Measurements from ENCODE around the gene ERCC6L2. TPM values are rescaled to one million over a fixed set of nuclear protein-coding genes. Genes with fewer than 3 reads are reported as not detected.

Gene ERCC6L2
- total RNA-seq, 1 experiment from 2014 or later: 43.0 TPM

DNA sequence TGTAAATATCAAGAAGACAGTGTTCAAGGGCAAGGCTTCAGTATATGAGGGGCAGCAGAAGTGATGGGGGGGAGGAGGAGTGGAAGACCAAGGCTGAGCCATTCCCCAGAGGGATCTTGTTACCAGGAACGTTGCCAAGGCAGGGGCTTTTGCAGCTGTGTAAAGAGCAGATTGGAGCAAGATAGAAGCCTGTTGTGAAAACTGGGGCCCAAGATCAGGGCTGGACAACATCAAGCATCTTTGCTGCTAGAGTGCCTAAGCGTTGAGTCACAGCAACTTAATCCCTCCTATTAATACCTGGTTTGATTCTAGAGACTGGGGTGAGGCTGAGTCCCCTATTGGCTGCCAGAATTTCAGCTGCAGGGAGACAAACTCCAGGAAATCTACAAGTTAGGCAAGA is 18.4 kb upstream of the ERCC6L2 start (continued):
- no peak for TF ChIP-seq AFF4 (CRISPR knock-in tag; IDR thresholded peaks at IDR 0.05; ENCODE audit: borderline replicate concordance)

GRCh38 chr9:95857896-95858295 is 17.6 kb upstream of the ERCC6L2 start:
- H3K9me3 Mint-ChIP-seq: peaks cover 13% of the 10 kb centered on the region
- POLR2A ChIA-PET: no interaction called here
- H3K27me3 Mint-ChIP-seq (ENCODE audit: low read depth): no peaks in the 10 kb centered on the region
- H3K36me3 Mint-ChIP-seq: peaks cover 6% of the 10 kb centered on the region
- H3K4me1 Mint-ChIP-seq: peaks cover 16% of the 10 kb centered on the region
- TF ChIP-seq ZNF416 (CRISPR knock-in tag; IDR thresholded peaks at IDR 0.05) (no peak), FOXK1 (CRISPR knock-in tag; IDR thresholded peaks at IDR 0.05) (no peak), ZBTB21 (CRISPR knock-in tag; IDR thresholded peaks at IDR 0.05; ENCODE audit: borderline replicate concordance) (no peak), EMX1 (CRISPR knock-in tag; IDR thresholded peaks at IDR 0.05) (no peak), TCF7 (CRISPR knock-in tag; IDR thresholded peaks at IDR 0.05; ENCODE audit: low read depth) (no peak), AFF4 (CRISPR knock-in tag; IDR thresholded peaks at IDR 0.05; ENCODE audit: borderline replicate concordance) (no peak), USF2 (CRISPR knock-in tag; IDR thresholded peaks at IDR 0.05) (no peak), NFATC4 (CRISPR knock-in tag; IDR thresholded peaks at IDR 0.05) (no peak), MXD4 (CRISPR knock-in tag; IDR thresholded peaks at IDR 0.05; ENCODE audit: borderline replicate concordance) (no peak), SP1 (CRISPR knock-in tag; conservative IDR thresholded peaks at IDR 0.05) (no peak), GRHL2 (CRISPR knock-in tag; IDR thresholded peaks at IDR 0.05; ENCODE audit: insufficient replicate concordance, severe bottlenecking) (no peak), SMAD4 (CRISPR knock-in tag; IDR thresholded peaks at IDR 0.05) (no peak), ERG (CRISPR knock-in tag; IDR thresholded peaks at IDR 0.05) (no peak), HMGA2 (CRISPR knock-in tag; IDR thresholded peaks at IDR 0.05) (no peak), ZNF532 (CRISPR knock-in tag; IDR thresholded peaks at IDR 0.05; ENCODE audit: borderline replicate concordance) (no peak)
- TF ChIP-seq, protein P1, sequence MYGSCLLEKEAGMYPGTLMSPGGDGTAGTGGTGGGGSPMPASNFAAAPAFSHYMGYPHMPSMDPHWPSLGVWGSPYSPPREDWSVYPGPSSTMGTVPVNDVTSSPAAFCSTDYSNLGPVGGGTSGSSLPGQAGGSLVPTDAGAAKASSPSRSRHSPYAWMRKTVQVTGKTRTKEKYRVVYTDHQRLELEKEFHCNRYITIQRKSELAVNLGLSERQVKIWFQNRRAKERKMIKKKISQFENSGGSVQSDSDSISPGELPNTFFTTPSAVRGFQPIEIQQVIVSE (CRISPR knock-in tag; IDR thresholded peaks at IDR 0.05; ENCODE audit: borderline replicate concordance): no peak
- TF ChIP-seq, protein P2, sequence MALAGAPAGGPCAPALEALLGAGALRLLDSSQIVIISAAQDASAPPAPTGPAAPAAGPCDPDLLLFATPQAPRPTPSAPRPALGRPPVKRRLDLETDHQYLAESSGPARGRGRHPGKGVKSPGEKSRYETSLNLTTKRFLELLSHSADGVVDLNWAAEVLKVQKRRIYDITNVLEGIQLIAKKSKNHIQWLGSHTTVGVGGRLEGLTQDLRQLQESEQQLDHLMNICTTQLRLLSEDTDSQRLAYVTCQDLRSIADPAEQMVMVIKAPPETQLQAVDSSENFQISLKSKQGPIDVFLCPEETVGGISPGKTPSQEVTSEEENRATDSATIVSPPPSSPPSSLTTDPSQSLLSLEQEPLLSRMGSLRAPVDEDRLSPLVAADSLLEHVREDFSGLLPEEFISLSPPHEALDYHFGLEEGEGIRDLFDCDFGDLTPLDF (CRISPR knock-in tag; IDR thresholded peaks at IDR 0.05): no peak
- CTCF ChIA-PET: interaction anchor here (0.5 kb wide), 1 partner anchor 360 kb away, joined by 4 read pairs; no protein-coding TSS in a partner anchor
- H3K27ac Mint-ChIP-seq: no peak overlapping the region
- DNase-seq (ENCODE audit: low spot score): no peak
- H3K4me3 Mint-ChIP-seq: no peak overlapping the region
- no peak for ATAC-seq

All from WTC11 (cell line).